T1000 (cell line): Measurements from ENCODE around the gene SFPQ.
"Not testable (repeated sequence)": the region's sequence is repeated elsewhere in the genome, so short reads cannot be mapped to it uniquely, and the experiment has no call there.

Experiments used
- DNase-seq: peaks from one replicate; lab custom pipeline; 2025; ENCODE audit warnings: mixed read lengths; lab: John Stamatoyannopoulos, UW

The SFPQ gene

DNA sequence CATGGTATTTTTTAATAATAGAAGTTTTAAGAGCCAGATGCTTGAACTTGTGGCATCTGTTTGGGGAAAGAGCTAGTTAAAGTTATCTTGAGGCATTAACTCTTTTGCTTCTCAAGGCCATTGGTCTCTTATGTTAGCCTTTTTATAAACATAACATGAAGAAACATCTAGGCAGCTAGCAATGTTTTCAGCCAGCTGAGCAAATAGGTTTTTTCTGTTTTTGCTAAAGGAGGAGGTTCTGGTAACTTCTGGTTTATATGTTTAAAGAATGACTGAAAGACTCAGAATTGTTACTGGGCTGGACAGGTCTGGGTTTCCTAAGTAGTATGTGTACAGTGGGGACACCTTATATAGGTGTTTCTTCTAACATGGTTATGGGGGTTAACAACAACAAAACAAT, 50.7 kb downstream of the SFPQ start:
- DNase-seq: not testable (repeated sequence)

GRCh38 chr1:35137590-35137989, 55.4 kb downstream of the SFPQ start:
- not testable (repeated sequence) for DNase-seq

DNA sequence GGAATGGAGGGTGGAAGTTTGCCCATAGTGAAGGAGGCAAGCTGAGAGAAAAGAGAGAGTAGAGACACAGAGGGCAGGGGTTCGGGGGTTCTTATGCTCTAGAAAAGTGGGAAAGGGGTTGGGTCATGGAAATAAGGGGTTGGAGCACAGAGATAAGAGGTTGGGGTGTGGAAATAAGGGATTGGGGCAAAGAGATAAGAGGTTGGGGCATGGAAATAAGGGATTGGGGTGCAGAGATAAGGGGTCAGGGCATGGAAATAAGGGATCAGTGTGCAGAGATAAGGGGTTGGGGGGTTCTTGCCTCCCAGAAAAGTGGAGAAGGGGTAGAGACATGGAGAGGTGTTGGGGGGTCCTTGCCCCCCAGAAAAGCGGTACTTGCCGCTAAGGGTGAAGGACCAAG, 56.2 kb downstream of the SFPQ start:
- no peak for DNase-seq
